ENCODE measurements around the gene ZNF625.

ZNF625 gene
- 0 to 0.21 reads per million in 2 donors for total RNA-seq

DNA sequence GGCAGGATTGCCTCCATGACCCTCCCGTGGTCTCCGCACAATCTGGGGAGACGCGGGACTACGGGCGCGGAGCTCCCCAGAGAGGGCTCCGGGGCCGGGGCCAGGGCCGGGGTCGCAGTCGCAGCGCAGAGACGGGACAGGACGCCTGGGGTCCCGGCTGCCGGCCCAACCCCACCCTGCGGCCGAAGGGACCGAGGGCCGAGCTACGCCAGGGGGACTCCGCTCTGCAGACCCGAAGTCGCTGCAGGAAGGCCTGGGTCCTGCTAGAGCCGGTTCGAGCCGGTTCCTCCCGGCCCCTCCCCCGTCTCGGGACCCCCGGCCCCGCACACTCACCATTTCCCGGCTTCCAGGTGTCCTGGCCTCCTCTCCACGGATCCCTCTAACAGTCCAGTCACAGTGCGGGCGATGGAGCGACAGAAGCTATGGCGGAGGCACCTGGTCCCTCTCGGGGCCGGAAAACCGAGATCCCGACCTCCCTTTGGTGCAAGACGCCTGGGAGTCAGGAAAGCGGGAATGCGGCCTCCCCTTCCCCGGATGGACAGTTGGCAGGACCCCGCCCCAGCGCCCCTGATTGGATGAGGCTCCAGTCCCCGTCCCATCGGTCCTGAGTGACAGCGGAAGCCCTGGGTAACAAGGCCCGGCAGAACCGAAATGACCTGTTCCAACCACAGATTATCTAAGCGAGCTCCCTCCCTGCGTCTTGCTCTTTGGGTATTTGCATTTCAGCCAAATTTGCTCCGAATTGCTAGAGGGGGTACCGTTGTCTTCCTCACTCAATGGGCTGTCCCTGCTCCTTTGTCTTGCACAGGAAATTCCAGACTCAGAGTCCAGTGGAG is at the start of gene ZNF625:
TSS of gene ZNF625 (minus strand) at position 512 of the 836 bp plus-strand sequence. CDS start at position 336, 176 bp downstream.
- no peak for DNase-seq

DNA sequence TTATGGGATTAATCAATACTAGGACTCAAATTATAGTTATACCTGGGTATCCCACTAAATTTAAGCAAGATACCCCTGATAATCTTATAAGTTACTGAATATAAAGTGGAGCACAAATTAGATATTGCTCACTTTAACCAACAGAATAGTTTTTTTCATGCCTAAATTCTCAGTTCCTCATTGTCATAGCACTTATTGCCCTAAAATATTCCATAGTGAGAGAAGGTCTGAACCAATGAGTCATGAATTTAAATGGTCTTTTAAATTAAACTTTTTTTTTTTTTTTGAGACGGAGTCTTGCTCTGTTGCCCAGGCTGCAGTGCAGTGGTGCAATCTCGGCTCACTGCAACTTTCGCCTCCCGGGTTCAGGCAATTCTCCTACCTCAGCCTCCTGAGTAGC is 48.8 kb upstream of the ZNF625 start:
- no peak for DNase-seq

- peak; percentile 34 for DNase-seq
These were observed 45.7 kb upstream of the ZNF625 start for GRCh38 chr19:12202250-12202649.

- no peak for DNase-seq
These were observed 43.4 kb upstream of the ZNF625 start for GRCh38 chr19:12199757-12200419.

- DNase-seq: no peak
These were observed 41.6 kb upstream of the ZNF625 start for GRCh38 chr19:12198136-12198535.

- DNase-seq: peak; percentile 34
These were observed 38.5 kb upstream of the ZNF625 start for GRCh38 chr19:12194827-12195731.

DNA sequence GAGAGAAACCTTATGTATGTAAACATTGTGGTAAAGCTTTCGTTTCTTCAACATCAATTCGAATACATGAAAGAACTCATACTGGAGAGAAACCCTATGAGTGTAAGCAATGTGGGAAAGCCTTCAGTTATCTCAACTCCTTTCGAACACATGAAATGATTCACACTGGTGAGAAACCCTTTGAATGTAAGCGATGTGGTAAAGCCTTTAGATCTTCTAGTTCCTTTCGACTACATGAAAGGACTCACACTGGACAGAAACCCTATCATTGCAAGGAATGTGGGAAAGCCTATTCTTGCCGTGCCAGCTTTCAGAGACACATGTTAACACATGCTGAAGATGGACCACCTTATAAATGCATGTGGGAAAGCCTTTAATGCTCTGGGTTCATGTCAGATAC is 31.1 kb upstream of the ZNF625 start:
- DNase-seq: no peak

GRCh38 chr19:12180377-12180776 is 23.8 kb upstream of the ZNF625 start:
- DNase-seq: no peak

DNA sequence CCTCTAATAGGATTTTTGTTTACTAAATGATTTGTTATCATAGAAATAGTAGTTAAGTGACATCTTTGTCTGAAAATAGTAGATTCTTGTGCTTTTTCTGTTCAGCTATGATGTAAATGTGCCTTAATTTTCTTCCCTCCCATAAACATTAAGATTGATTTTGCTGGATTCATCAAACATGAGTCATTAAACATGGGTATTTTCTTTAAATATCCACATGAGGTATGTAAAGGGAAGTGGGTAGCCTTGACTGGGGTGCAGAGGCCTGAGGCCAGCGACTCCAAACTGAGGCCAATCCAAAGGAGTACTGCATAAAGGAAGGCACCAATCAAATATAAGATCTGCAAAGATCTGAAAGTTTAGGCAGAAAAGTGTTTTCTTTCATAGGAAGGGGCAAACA is 10.1 kb upstream of the ZNF625 start:
- no peak for DNase-seq

GRCh38 chr19:12163826-12164225 is 7.3 kb upstream of the ZNF625 start:
- no peak for DNase-seq

- peak; percentile 88 for DNase-seq
These were observed 6.6 kb upstream of the ZNF625 start, which contains the start of gene ZNF136 for GRCh38 chr19:12162882-12163806. Gene ZNF136, plus strand, starts transcription at chr19:12163096. Its CDS starts 108 bp downstream, at chr19:12163204.

- DNase-seq: no peak
These were observed 6.0 kb upstream of the ZNF625 start for GRCh38 chr19:12162513-12162881.

DNA sequence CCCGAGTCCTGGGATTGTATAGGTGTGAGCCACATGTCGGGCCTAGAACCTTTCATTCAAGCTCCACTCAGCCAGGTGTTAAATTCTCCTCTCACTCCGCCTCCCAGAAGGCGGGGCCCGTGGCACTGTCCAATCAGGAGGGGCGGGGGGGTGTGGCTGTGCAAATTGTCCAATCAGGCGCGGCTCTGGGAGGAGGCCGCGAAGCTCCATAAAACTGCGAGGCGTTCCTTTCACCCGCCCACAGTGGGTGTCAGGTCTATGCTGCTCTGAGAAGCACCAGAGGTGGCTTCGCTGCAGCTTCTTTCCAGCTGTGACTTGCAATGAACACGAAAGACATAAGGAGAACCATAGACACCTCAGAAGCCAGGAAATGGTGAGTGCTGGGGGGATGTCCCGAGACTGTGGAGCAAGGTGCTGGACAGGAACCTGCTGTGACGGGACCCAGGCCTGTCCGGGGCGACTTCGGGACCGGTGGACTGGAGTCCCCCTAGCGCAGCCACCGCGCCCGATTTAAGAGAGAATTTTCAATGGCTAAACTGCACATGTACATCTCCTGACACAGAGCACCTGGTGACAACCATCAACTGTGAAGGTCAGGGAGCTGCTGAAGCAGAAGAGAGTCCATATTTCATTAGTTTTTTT is 3.4 kb upstream of the ZNF625 start:
- DNase-seq: no peak

DNA sequence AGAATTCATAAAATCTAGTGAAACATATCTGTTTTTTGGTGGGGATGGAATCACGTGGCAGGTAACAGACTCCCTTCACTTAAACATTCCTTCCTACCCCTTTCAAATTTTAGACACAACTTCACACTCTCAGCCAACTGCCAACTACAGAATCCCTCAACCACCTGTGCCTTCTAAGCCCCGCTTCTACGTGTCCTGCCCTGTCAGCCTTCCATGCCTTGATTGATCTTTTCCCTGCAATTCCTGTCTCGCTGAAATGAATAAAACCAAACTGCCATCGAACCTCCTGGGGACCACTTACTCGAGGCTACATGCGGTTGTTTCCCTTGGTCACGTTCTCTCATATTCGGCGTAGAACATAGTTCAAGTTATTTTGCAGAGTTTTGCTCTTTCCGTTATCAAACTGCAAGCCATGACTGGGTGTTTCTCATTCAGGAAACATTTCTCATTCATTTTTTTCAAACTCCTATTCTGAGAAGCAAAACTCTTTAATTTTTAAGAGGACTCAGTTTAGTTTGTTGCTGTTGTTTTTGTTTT is 1.1 kb downstream of the ZNF625 start:
- no peak for DNase-seq

GRCh38 chr19:12145348-12145747 is 11.2 kb downstream of the ZNF625 start:
- no peak for DNase-seq

DNA sequence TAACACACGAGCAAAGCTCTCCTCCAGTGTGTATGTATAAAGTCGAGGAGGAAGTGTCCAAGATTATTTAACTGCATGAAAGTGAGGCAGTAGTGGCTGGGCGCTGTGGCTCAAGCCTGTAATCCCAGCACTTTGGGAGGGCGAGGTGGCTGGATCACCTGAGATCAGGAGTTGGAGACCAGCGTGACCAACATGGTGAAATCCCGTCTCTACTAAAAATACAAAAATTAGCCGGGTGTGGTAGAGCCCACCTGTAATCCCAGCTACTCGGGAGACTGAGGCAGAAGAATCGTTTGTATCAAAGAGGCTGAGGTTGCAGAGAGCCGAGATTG is 15.2 kb downstream of the ZNF625 start:
- no peak for DNase-seq

- peak; percentile 86 for DNase-seq
These were observed 15.8 kb downstream of the ZNF625 start for GRCh38 chr19:12140545-12141404.

DNA sequence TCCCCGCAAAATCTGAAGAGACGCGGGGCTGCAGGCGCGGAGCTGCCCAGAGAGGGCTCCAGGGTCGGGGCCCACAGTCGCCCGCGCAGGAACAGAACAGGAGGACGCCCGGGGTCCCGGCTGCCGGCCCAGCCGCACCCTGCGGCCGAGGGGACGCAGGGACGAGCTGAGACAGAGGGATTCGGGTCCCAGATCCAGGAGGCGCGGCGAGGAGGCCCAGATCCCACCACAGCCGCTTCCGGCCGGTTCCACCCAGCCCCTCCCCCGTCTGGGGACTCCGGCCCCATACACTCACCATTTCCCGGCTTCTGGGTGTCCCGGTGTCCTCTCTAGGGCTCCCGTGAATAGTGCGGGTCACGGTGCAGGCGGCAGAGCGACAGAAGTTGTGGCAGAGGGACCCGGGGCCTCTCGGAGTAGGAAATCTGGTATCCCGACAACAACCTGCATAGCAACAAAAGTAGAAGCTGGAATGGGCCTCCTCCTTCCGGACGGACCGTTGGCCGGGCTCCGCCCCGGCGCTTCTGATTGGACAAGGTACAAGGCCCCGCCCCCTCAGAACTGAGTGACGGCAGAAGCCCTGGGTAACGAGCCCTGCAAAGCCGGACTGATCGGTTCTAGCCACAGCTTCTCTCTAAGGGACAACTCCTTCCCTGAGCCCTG is 16.5 kb downstream of the ZNF625 start, which contains the start of gene ZNF20:
TSS of gene ZNF20 (minus strand) at position 466 of the 660 bp plus-strand sequence. CDS start at position 298, 168 bp downstream.
- peak; percentile 82 for DNase-seq

- no peak for DNase-seq
These were observed 17.3 kb downstream of the ZNF625 start for GRCh38 chr19:12139269-12139668.
